HCT116 (cell line): Measurements from ENCODE around the gene PDXK. TPM values are rescaled to one million over a fixed set of nuclear protein-coding genes. Genes with fewer than 3 reads are reported as not detected.

Experiments
- ATAC-seq: fragments of 200-7000 bp; cut with Tn5 transposase; 2 replicates; pipeline ENCODE4 v1.9.1; 2020; ENCODE audit warnings: mild to moderate bottlenecking, moderate library complexity
- BruUV-seq: library from RNA; stranded (reverse); fragments of 400-500 nt; replicated peaks from 2 replicates; lab custom pipeline; 2021; lab: Mats Ljungman, UMichigan
- CTCF ChIA-PET: fragments of 300-600 bp; sonication (Branson Sonifier 250); formaldehyde crosslinking; loops from one replicate; lab custom pipeline; 2021; ENCODE audit warnings: antibody characterized with exemption; lab: Charles Lee
- POLR2A ChIA-PET: fragments of 300-600, 350-600 bp; sonication (Branson Sonifier 250); formaldehyde crosslinking; loops from one replicate; lab custom pipeline; 2021; ENCODE audit warnings: antibody characterized with exemption; lab: Charles Lee
- RAD21 ChIA-PET, 2 experiments: fragments of 300-600 bp; sonication (Branson Sonifier 250); formaldehyde crosslinking; loops; one replicate each; lab custom pipeline; 2023; ENCODE audit warnings: low total read pairs in 2 of 2; ENCODE audit not compliant: uncharacterized antibody in 2 of 2, unreplicated experiment in 2 of 2, low non-redundant PET in 1 of 2; lab: Charles Lee
- DNase-seq: peaks from one replicate; pipeline ENCODE4 v3.0.0-alpha.2; 2010; ENCODE audit warnings: low read depth, low spot score
- H2AFZ ChIP-seq: fragments of 200-600 bp; shearing (Covaris generic), sonication (generic); 2 replicates; pipeline ENCODE4 v1.6.1; 2017; ENCODE audit warnings: low read depth, mixed run types, mixed read lengths, antibody characterized with exemption, low read length; ENCODE audit not compliant: poor library complexity, severe bottlenecking
- H3K27ac ChIP-seq: 2 replicates; pipeline ENCODE4 v1.5.1; 2012; ENCODE audit warnings: low read depth, low read length
- H3K27me3 ChIP-seq: fragments of 200-600 bp; sonication (generic); 2 replicates; pipeline ENCODE4 v1.6.1; 2016; ENCODE audit warnings: mixed run types, low read length, mixed read lengths; ENCODE audit not compliant: insufficient read depth
- H3K36me3 ChIP-seq, 2 experiments: fragments of 200-500 bp in 1 of 2; fragments of 200-600 bp in 1 of 2; sonication (Bioruptor generic) in 1 of 2; sonication (generic) in 1 of 2; 2 replicates each; pipeline versions ENCODE4 v1.5.1 to v1.6.1; 2014 to 2016; ENCODE audit warnings: low read length in 2 of 2, inconsistent platforms in 1 of 2, mixed read lengths in 1 of 2, mixed run types in 1 of 2; ENCODE audit not compliant: insufficient read depth in 2 of 2, control insufficient read depth in 1 of 2
- H3K4me1 ChIP-seq, 2 experiments: fragments of 200-600 bp in 1 of 2; sonication (generic) in 1 of 2; 2 replicates each; pipeline versions ENCODE4 v1.5.1 to v1.6.1; 2012 to 2017; ENCODE audit warnings: low read length in 2 of 2, inconsistent platforms in 1 of 2, mild to moderate bottlenecking in 1 of 2, mixed read lengths in 1 of 2, mixed run types in 1 of 2, moderate library complexity in 1 of 2; ENCODE audit not compliant: insufficient read depth in 2 of 2, control insufficient read depth in 1 of 2
- H3K4me2 ChIP-seq: fragments of 200-600 bp; sonication (generic); 2 replicates; pipeline ENCODE4 v1.6.1; 2017; ENCODE audit warnings: mixed run types, low read length, mixed read lengths
- H3K4me3 ChIP-seq, 2 experiments: fragments of 200-600 bp in 1 of 2; sonication (generic) in 1 of 2; replicated peaks in 1 of 2; 2 replicates each; pipeline ENCODE4 v1.5.1; 2011 to 2016; ENCODE audit warnings: low read length in 2 of 2, control low read depth in 1 of 2, low read depth in 1 of 2, mild to moderate bottlenecking in 1 of 2, mixed read lengths in 1 of 2, mixed run types in 1 of 2
- H3K79me2 ChIP-seq: fragments of 200-600 bp; sonication (generic); 2 replicates; pipeline ENCODE4 v1.6.1; 2017; ENCODE audit warnings: mild to moderate bottlenecking, mixed run types, low read length, moderate library complexity, mixed read lengths; ENCODE audit not compliant: insufficient read depth
- H3K9ac ChIP-seq: fragments of 200-600 bp; sonication (generic); 2 replicates; pipeline ENCODE4 v1.6.1; 2016; ENCODE audit warnings: low read length, mixed read lengths
- H3K9me2 ChIP-seq: fragments of 200-600 bp; sonication (generic), shearing (Covaris generic); 2 replicates; pipeline ENCODE4 v1.6.1; 2017; ENCODE audit warnings: mixed run types, mild to moderate bottlenecking, moderate library complexity; ENCODE audit not compliant: insufficient read depth
- H3K9me3 ChIP-seq, 2 experiments: fragments of 200-500 bp in 1 of 2; fragments of 200-600 bp in 1 of 2; sonication (Bioruptor generic) in 1 of 2; sonication (generic) in 1 of 2; 2 replicates each; pipeline ENCODE4 v1.6.1; 2014 to 2017; ENCODE audit warnings: low read length in 2 of 2, mixed read lengths in 2 of 2, inconsistent platforms in 1 of 2, low read depth in 1 of 2, mild to moderate bottlenecking in 1 of 2, mixed run types in 1 of 2, moderate library complexity in 1 of 2; ENCODE audit not compliant: control insufficient read depth in 1 of 2, insufficient read depth in 1 of 2
- H4K20me1 ChIP-seq: fragments of 200-600 bp; sonication (generic), shearing (Covaris generic); 2 replicates; pipeline ENCODE4 v1.6.1; 2017; ENCODE audit warnings: mixed run types, mild to moderate bottlenecking, moderate library complexity; ENCODE audit not compliant: insufficient read depth
- CBX3 ChIP-seq: IDR thresholded peaks from 2 replicates; pipeline ENCODE4 v1.6.1; 2012; ENCODE audit warnings: low read depth
- CEBPB ChIP-seq: IDR thresholded peaks from 2 replicates; pipeline ENCODE4 v1.6.1; 2012; ENCODE audit warnings: low read depth
- FOSL1 ChIP-seq: IDR thresholded peaks from 2 replicates; pipeline ENCODE4 v1.6.1; 2012; ENCODE audit warnings: low read depth
- JUND ChIP-seq: IDR thresholded peaks from 2 replicates; pipeline ENCODE4 v1.6.1; 2012
- MAX ChIP-seq: IDR thresholded peaks from 2 replicates; pipeline ENCODE4 v1.6.1; 2012
- POLR2A ChIP-seq: IDR thresholded peaks from 2 replicates; pipeline ENCODE4 v1.7.0; 2011; ENCODE audit warnings: borderline replicate concordance; ENCODE audit not compliant: insufficient read depth, insufficient read length; ENCODE audit errors: extremely low read depth
- RAD21 ChIP-seq: IDR thresholded peaks from 2 replicates; pipeline ENCODE4 v1.6.1; 2012; ENCODE audit warnings: low read depth, mild to moderate bottlenecking
- TCF7L2 ChIP-seq: IDR thresholded peaks from 2 replicates; pipeline ENCODE4 v1.7.0; 2011; ENCODE audit warnings: borderline replicate concordance, inconsistent platforms; ENCODE audit not compliant: insufficient read depth, insufficient read length; ENCODE audit errors: extremely low read depth
- YY1 ChIP-seq: IDR thresholded peaks from 2 replicates; pipeline ENCODE4 v1.6.1; 2011; ENCODE audit warnings: low read length, low read depth, moderate library complexity, mild to moderate bottlenecking; ENCODE audit not compliant: insufficient replicate concordance; ENCODE audit errors: extremely low read depth
- ZFX ChIP-seq: fragments of 450-650 bp; IDR thresholded peaks from 2 replicates; pipeline ENCODE4 v1.6.1; 2017
- ZNF274 ChIP-seq: fragments of 200-500 bp; sonication (Bioruptor generic); IDR thresholded peaks from 2 replicates; pipeline ENCODE4 v1.6.1; 2014; ENCODE audit warnings: mild to moderate bottlenecking, low read depth, low read length, inconsistent platforms
- intact Hi-C: fragments of 100-400 bp; cut with micrococcal nuclease; formaldehyde crosslinking; loops from 2 replicates; pipeline ENCODE4 v1.10.0; 2022
- total RNA-seq: library from RNA; stranded (reverse); gene quantifications from one replicate; pipeline ENCODE4 v1.2.1, GENCODE V29; 2021; ENCODE audit not compliant: unreplicated experiment
- TF ChIP-seq, protein P1 (sequence below), 3 experiments: fragments of 200-600 bp in 1 of 3; sonication (generic) in 1 of 3; IDR thresholded peaks in 2 of 3; conservative IDR thresholded peaks in 1 of 3; 2 replicates each; pipeline ENCODE4 v1.5.1; 2012 to 2017; ENCODE audit warnings: low read depth in 2 of 3, low read length in 2 of 3, antibody characterized with exemption in 1 of 3, borderline replicate concordance in 1 of 3, control low read depth in 1 of 3, mild to moderate bottlenecking in 1 of 3, mixed read lengths in 1 of 3, mixed run types in 1 of 3, moderate library complexity in 1 of 3; ENCODE audit not compliant: insufficient read depth in 1 of 3
- TF ChIP-seq, protein P2 (sequence below): IDR thresholded peaks from 2 replicates; pipeline ENCODE4 v1.6.1; 2012
- TF ChIP-seq, protein P3 (sequence below): IDR thresholded peaks from 2 replicates; pipeline ENCODE4 v1.6.1; 2012; ENCODE audit warnings: low read depth

The PDXK gene
- total RNA-seq, 1 experiment from 2014 or later = 127 TPM

GRCh38 chr21:43740497-43741156 is 21.7 kb downstream of the PDXK start:
- ATAC-seq (peak; percentile 81), DNase-seq (no peak)
- H2AFZ ChIP-seq = no peak overlapping the region
- POLR2A ChIA-PET = interaction anchor here (0.6 kb wide), 1 partner anchor 134 kb away, joined by 3 read pairs; no protein-coding TSS in a partner anchor
- TF ChIP-seq, protein P1, sequence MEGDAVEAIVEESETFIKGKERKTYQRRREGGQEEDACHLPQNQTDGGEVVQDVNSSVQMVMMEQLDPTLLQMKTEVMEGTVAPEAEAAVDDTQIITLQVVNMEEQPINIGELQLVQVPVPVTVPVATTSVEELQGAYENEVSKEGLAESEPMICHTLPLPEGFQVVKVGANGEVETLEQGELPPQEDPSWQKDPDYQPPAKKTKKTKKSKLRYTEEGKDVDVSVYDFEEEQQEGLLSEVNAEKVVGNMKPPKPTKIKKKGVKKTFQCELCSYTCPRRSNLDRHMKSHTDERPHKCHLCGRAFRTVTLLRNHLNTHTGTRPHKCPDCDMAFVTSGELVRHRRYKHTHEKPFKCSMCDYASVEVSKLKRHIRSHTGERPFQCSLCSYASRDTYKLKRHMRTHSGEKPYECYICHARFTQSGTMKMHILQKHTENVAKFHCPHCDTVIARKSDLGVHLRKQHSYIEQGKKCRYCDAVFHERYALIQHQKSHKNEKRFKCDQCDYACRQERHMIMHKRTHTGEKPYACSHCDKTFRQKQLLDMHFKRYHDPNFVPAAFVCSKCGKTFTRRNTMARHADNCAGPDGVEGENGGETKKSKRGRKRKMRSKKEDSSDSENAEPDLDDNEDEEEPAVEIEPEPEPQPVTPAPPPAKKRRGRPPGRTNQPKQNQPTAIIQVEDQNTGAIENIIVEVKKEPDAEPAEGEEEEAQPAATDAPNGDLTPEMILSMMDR (IDR thresholded peaks at IDR 0.05 in 2 of 3, conservative IDR thresholded peaks at IDR 0.05 in 1 of 3; ENCODE audit: borderline replicate concordance in 1 of 3, insufficient read depth in 1 of 3, low read depth in 2 of 3, low read length in 2 of 3) = no peak
- no peak for TF ChIP-seq FOSL1
- TF ChIP-seq TCF7L2 = no peak
- no peak for TF ChIP-seq MAX
- TF ChIP-seq RAD21 = no peak
- TF ChIP-seq, protein P2, sequence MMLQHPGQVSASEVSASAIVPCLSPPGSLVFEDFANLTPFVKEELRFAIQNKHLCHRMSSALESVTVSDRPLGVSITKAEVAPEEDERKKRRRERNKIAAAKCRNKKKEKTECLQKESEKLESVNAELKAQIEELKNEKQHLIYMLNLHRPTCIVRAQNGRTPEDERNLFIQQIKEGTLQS = no peak
- no peak for TF ChIP-seq YY1
- no peak for TF ChIP-seq CBX3
- no peak for TF ChIP-seq CEBPB
- TF ChIP-seq ZNF274 = no peak
- TF ChIP-seq ZFX = no peak
- TF ChIP-seq JUND = no peak
- TF ChIP-seq, protein P3, sequence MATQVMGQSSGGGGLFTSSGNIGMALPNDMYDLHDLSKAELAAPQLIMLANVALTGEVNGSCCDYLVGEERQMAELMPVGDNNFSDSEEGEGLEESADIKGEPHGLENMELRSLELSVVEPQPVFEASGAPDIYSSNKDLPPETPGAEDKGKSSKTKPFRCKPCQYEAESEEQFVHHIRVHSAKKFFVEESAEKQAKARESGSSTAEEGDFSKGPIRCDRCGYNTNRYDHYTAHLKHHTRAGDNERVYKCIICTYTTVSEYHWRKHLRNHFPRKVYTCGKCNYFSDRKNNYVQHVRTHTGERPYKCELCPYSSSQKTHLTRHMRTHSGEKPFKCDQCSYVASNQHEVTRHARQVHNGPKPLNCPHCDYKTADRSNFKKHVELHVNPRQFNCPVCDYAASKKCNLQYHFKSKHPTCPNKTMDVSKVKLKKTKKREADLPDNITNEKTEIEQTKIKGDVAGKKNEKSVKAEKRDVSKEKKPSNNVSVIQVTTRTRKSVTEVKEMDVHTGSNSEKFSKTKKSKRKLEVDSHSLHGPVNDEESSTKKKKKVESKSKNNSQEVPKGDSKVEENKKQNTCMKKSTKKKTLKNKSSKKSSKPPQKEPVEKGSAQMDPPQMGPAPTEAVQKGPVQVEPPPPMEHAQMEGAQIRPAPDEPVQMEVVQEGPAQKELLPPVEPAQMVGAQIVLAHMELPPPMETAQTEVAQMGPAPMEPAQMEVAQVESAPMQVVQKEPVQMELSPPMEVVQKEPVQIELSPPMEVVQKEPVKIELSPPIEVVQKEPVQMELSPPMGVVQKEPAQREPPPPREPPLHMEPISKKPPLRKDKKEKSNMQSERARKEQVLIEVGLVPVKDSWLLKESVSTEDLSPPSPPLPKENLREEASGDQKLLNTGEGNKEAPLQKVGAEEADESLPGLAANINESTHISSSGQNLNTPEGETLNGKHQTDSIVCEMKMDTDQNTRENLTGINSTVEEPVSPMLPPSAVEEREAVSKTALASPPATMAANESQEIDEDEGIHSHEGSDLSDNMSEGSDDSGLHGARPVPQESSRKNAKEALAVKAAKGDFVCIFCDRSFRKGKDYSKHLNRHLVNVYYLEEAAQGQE = no peak
- TF ChIP-seq POLR2A = no peak
- TF ChIP-seq, all 23 proteins: peak for 0
- 0 out of 2 replicates have a peak, but pooled peaks cover 6% of the 10 kb centered on the region for H4K20me1 ChIP-seq
- H3K9me2 ChIP-seq = no peaks in the 10 kb centered on the region
- H3K79me2 ChIP-seq = peaks cover 24% of the 10 kb centered on the region; the same call in 1 of the 2 replicates
- H3K4me1 ChIP-seq = peaks cover 0 to 24% of the 10 kb centered on the region in 2 experiments; a peak in 2 of 4 replicates
- no peak overlapping the region for H3K4me2 ChIP-seq
- H3K9me3 ChIP-seq = no peaks in the 10 kb centered on the region
- H3K4me3 ChIP-seq = no peak overlapping the region
- no peak overlapping the region for H3K9ac ChIP-seq
- ChIA-PET RAD21 (no interaction called here), CTCF (no interaction called here)
- peaks cover 9 to 11% of the 10 kb centered on the region in 2 experiments; a peak in 3 of 4 replicates for H3K36me3 ChIP-seq
- BruUV-seq = no TSS peak
- intact Hi-C loops = no loop called here
- H3K27ac ChIP-seq = peak overlapping the region; percentile 18; the same call in 1 of the 2 replicates
- no peaks in the 10 kb centered on the region for H3K27me3 ChIP-seq
